CD1c-positive myeloid dendritic cell (primary cell): Measurements from ENCODE around the gene ESRRA.

ENCODE experiments used
- DNase-seq: peaks from one replicate; pipeline ENCODE4 v3.0.0-alpha.2; 2016; ENCODE audit errors: extremely low spot score

ESRRA gene

GRCh38 chr11:64305075-64305690 lies at the start of gene ESRRA:
TSS of gene ESRRA (plus strand) at chr11:64305524. CDS start at chr11:64307180, 1,656 bp downstream.
- peak; percentile 100 for DNase-seq

- no peak for DNase-seq
These were observed 49.0 kb upstream of the ESRRA start for GRCh38 chr11:64256300-64256699.

- no peak for DNase-seq
These were observed 47.0 kb upstream of the ESRRA start for GRCh38 chr11:64258356-64258755.

GRCh38 chr11:64258946-64259532 lies 46.3 kb upstream of the ESRRA start:
- no peak for DNase-seq

- DNase-seq: no peak
These were observed 45.7 kb upstream of the ESRRA start for GRCh38 chr11:64259533-64260067.

- no peak for DNase-seq
These were observed 45.1 kb upstream of the ESRRA start for GRCh38 chr11:64260147-64260708.

GRCh38 chr11:64261556-64262080 lies 43.7 kb upstream of the ESRRA start:
- DNase-seq: no peak

GRCh38 chr11:64262271-64263002 lies 42.9 kb upstream of the ESRRA start:
- DNase-seq: no peak

GRCh38 chr11:64263021-64263946 lies 42.0 kb upstream of the ESRRA start:
- DNase-seq: no peak

GRCh38 chr11:64263947-64264317 lies 41.4 kb upstream of the ESRRA start:
- DNase-seq: no peak

GRCh38 chr11:64264371-64264852 lies 40.9 kb upstream of the ESRRA start:
- no peak for DNase-seq

- DNase-seq: no peak
These were observed 39.9 kb upstream of the ESRRA start for GRCh38 chr11:64265176-64266160.

- no peak for DNase-seq
These were observed 39.0 kb upstream of the ESRRA start for GRCh38 chr11:64266339-64266738.

- DNase-seq: no peak
These were observed 37.9 kb upstream of the ESRRA start for GRCh38 chr11:64267207-64267945.

GRCh38 chr11:64268025-64268892 lies 37.1 kb upstream of the ESRRA start:
- peak; percentile 50 for DNase-seq

GRCh38 chr11:64268893-64269539 lies 36.3 kb upstream of the ESRRA start:
- DNase-seq: peak; percentile 65

GRCh38 chr11:64269540-64270220 lies 35.6 kb upstream of the ESRRA start:
- DNase-seq: peak; percentile 99
